Measurements from ENCODE around the gene PEX19.

DNA sequence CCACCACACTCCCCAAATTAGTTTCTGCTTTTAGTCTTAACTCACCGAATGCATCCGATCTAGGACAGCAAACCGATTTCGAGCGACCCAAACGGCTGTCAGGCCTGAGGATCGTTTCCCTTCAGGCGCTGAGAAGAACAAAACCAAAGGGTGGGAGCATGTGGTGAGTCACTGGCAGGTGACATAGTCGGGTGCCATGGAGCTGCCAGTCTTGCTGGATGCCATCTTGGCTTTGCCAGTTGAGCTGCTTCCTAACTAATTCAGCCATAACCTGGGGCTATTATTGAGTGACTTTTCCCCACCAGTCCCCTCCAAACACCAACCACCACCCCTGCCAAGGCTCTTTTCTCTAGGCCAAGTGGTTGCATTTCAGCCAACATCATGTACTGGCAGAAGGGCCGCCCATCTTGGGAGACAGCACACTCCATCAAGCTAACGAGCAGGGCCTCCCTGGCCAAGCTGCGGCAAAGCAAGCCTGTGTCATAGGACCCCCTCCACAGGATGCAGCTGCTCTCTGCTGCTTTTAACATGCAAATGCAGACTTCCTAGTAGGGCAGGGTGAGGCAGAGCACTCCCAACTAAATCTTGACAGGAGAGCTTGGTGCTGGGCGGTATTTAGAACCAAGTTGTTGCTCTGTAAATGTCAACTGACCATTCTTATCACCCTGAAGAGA is 22.3 kb upstream of the PEX19 start:
- TF ChIP-seq, protein P1, sequence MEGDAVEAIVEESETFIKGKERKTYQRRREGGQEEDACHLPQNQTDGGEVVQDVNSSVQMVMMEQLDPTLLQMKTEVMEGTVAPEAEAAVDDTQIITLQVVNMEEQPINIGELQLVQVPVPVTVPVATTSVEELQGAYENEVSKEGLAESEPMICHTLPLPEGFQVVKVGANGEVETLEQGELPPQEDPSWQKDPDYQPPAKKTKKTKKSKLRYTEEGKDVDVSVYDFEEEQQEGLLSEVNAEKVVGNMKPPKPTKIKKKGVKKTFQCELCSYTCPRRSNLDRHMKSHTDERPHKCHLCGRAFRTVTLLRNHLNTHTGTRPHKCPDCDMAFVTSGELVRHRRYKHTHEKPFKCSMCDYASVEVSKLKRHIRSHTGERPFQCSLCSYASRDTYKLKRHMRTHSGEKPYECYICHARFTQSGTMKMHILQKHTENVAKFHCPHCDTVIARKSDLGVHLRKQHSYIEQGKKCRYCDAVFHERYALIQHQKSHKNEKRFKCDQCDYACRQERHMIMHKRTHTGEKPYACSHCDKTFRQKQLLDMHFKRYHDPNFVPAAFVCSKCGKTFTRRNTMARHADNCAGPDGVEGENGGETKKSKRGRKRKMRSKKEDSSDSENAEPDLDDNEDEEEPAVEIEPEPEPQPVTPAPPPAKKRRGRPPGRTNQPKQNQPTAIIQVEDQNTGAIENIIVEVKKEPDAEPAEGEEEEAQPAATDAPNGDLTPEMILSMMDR (IDR thresholded peaks at IDR 0.05): no peak
- TF ChIP-seq POLR2A (IDR thresholded peaks at IDR 0.05): no peak
